Heart left ventricle (tissue), 16 donors: Measurements from ENCODE around the gene KAT8. TPM values are rescaled to one million over a fixed set of nuclear protein-coding genes. Genes with fewer than 3 reads are reported as not detected.

ENCODE experiments used
- ATAC-seq, 4 donors: fragments of 200-7000 bp; cut with Tn5 transposase; one replicate each; pipeline ENCODE4 v1.9.1; 2020 to 2022; ENCODE audit warnings: moderate library complexity in 4 of 4, mild to moderate bottlenecking in 3 of 4, moderate number of reproducible peaks in 1 of 4
- DNase-seq, 5 donors: peaks; one replicate each; pipeline ENCODE4 v3.0.0-alpha.2; 2020
- H3K27ac ChIP-seq, 12 donors: fragments of 200-600 bp; sonication (generic) in 4 of 12; one replicate each; pipeline versions ENCODE4 v1.5.0 to v1.8.0; 2016 to 2022; ENCODE audit warnings: mild to moderate bottlenecking in 2 of 12
- H3K27me3 ChIP-seq, 9 donors: fragments of 200-600 bp; sonication (generic) in 2 of 9; one replicate each; pipeline versions ENCODE4 v1.5.1 to v1.8.0; 2016 to 2022; ENCODE audit warnings: mild to moderate bottlenecking in 3 of 9
- H3K36me3 ChIP-seq, 9 donors: fragments of 200-600 bp; sonication (generic) in 2 of 9; one replicate each; pipeline versions ENCODE4 v1.5.0 to v1.8.0; 2018 to 2022; ENCODE audit warnings: mild to moderate bottlenecking in 2 of 9
- H3K4me1 ChIP-seq, 12 donors: fragments of 200-600 bp; sonication (generic) in 4 of 12; one replicate each; pipeline versions ENCODE4 v1.5.0 to v1.8.0; 2016 to 2022; ENCODE audit warnings: mild to moderate bottlenecking in 3 of 12
- H3K4me3 ChIP-seq, 12 donors: fragments of 200-600 bp; sonication (generic) in 4 of 12; one replicate each; pipeline versions ENCODE4 v1.5.0 to v1.8.0; 2017 to 2022; ENCODE audit warnings: mild to moderate bottlenecking in 9 of 12, moderate library complexity in 4 of 12
- H3K9me3 ChIP-seq, 12 donors: fragments of 200-600 bp; sonication (generic) in 4 of 12; one replicate each; pipeline versions ENCODE4 v1.5.0 to v1.8.0; 2016 to 2022; ENCODE audit warnings: mild to moderate bottlenecking in 1 of 12
- CTCF ChIP-seq, 12 donors: fragments of 200-600 bp; sonication (generic) in 4 of 12; IDR thresholded peaks; one replicate each; pipeline versions ENCODE4 v1.5.0 to v1.8.0; 2018 to 2022; ENCODE audit warnings: antibody characterized with exemption in 12 of 12, mild to moderate bottlenecking in 5 of 12
- POLR2A ChIP-seq, 2 donors: fragments of 450-650 bp; IDR thresholded peaks; one replicate each; pipeline ENCODE4 v1.6.1; 2017; ENCODE audit warnings: antibody characterized with exemption in 2 of 2, mild to moderate bottlenecking in 2 of 2, moderate library complexity in 2 of 2
- WGBS, 4 donors: extraction: QIAGEN DNeasy Blood & Tissue Kit in 2 of 4; methylation state at CpG; one replicate each; pipeline versions ENCODE4 v1.1.5 to v1.1.7; 2013 to 2018; 5-methylcytosine and 5-hydroxymethylcytosine counted together
- intact Hi-C, 10 donors: fragments of 100-400 bp; cut with DNase I; formaldehyde crosslinking; loops; one replicate each; pipeline versions ENCODE4 v1.11.1 to v1.14.2; 2022
- polyA plus RNA-seq, 2 donors: library from polyadenylated mRNA; stranded (reverse); fragments of 200-250 nt; gene quantifications; one replicate each; pipeline ENCODE4 v1.2.3, GENCODE V29; 2013
- total RNA-seq, 9 donors: library from RNA; depleted of rRNA in 2 of 9; stranded (reverse); fragments of >200 nt in 2 of 9; fragmentation: NEBNext Ultra II Directional in 3 of 9; extraction: Animal tissue kit (Norgen Biotek cat#: 25700) in 3 of 9; gene quantifications; one replicate each; pipeline versions ENCODE4 v1.1.0 to v1.2.4, GENCODE V29; 2016 to 2023
- donor health status: ischemic (EF 13 %, LVEDD 7.1; RV severe dilation, severe dysfunction).
- donor health status: healthy with polysubstance abuse.
- donor health status: DM: no; HTN: yes; CAD: no.
- donor health status: DM: no; HTN: no; CAD: no.
- donor health status: ischemic (EF 25% LVEDD 6.9; RV normal size, moderate dysfunction).
- donor health status: ischemic (EF 25% LVEDD 5.7; RV mildly dilated, moderate dysfunction).
- donor health status: healthy.
- donor health status: DM: yes; HTN: yes; CAD: no.
- donor health status: ischemic (EF 35%, LVEDD 5.7; RV mildly dilated, moderate dysfunction).
- donor health status: nonischemic (EF 11% LVEDD 7.7; RV severe dilation, severe dysfunction).
- donor health status: DM: yes; HTN: yes; CAD: no.
- donor health status: PGD.
- donor health status: ischemic (EF 29% LVEDD 5.4; RV normal size, mild dysfunction).
- donor health status: nonischemic (EF 23%, LVEDD 6.1; RV moderate dilation, normal function).

Gene KAT8
- total and polyA plus RNA-seq, 11 donors = 52.8 to 83.2 (median 64.7) TPM

GRCh38 chr16:31130899-31131298 is 13.4 kb downstream of the KAT8 start:
- DNase-seq = no peak
- Histone ChIP-seq H3K9me3 (no peaks in the 10 kb centered on the region), H3K27me3 (no peaks in the 10 kb centered on the region), H3K36me3 (peaks cover 6 to 63% (median 57%) of the 10 kb centered on the region in 9 donors), H3K4me1 (peaks cover 0 to 60% (median 17%) of the 10 kb centered on the region in 12 donors), H3K4me3 (no peak overlapping the region), H3K27ac (no peak overlapping the region)
- ATAC-seq = no peak
- intact Hi-C loops = no loop called here
- TF ChIP-seq POLR2A (IDR thresholded peaks at IDR 0.05) = no peak
- TF ChIP-seq CTCF (IDR thresholded peaks at IDR 0.05) = no peak
- 68 to 90% (median 80%) methylated on average over 4 to 6 of the region's 6 CpGs for WGBS, 4 donors

GRCh38 chr16:31131416-31131815 is 14.0 kb downstream of the KAT8 start:
- no peak overlapping the region for H3K4me3 ChIP-seq
- WGBS, 4 donors = 90 to 95% (median 91%) methylated on average over 8 to 11 of the region's 11 CpGs
- H3K36me3 ChIP-seq = peaks cover 6 to 59% (median 57%) of the 10 kb centered on the region in 9 donors
- DNase-seq (no peak), ATAC-seq (no peak)
- intact Hi-C loops = no loop called here
- TF ChIP-seq CTCF (IDR thresholded peaks at IDR 0.05) (no peak), POLR2A (IDR thresholded peaks at IDR 0.05) (no peak)
- no peaks in the 10 kb centered on the region for H3K9me3 ChIP-seq
- peaks cover 0 to 60% (median 17%) of the 10 kb centered on the region in 12 donors for H3K4me1 ChIP-seq
- no peaks in the 10 kb centered on the region for H3K27me3 ChIP-seq
- no peak overlapping the region for H3K27ac ChIP-seq

- DNase-seq = no peak
- Histone ChIP-seq H3K4me3 (no peak overlapping the region), H3K27me3 (no peaks in the 10 kb centered on the region), H3K27ac (no peak overlapping the region), H3K9me3 (no peaks in the 10 kb centered on the region), H3K4me1 (peaks cover 0 to 60% (median 17%) of the 10 kb centered on the region in 12 donors), H3K36me3 (peaks cover 6 to 58% (median 54%) of the 10 kb centered on the region in 9 donors)
- no peak for ATAC-seq
- 80 to 92% (median 88%) methylated on average over 2 to 5 of the region's 5 CpGs for WGBS, 4 donors
- intact Hi-C loops = no loop called here
- TF ChIP-seq POLR2A (IDR thresholded peaks at IDR 0.05) (no peak), CTCF (IDR thresholded peaks at IDR 0.05) (no peak)
Measured at GRCh38 chr16:31131841-31132271, 14.4 kb downstream of the KAT8 start.

GRCh38 chr16:31132303-31132979 is 15.0 kb downstream of the KAT8 start:
- WGBS, 4 donors = 89 to 96% (median 92%) methylated on average over 8 to 20 of the region's 20 CpGs
- no peaks in the 10 kb centered on the region for H3K9me3 ChIP-seq
- intact Hi-C loops = no loop called here
- H3K36me3 ChIP-seq = peaks cover 6 to 52% (median 48%) of the 10 kb centered on the region in 9 donors
- ATAC-seq (no peak), DNase-seq (no peak)
- no peaks in the 10 kb centered on the region for H3K27me3 ChIP-seq
- H3K4me3 ChIP-seq = no peak overlapping the region
- H3K27ac ChIP-seq = no peak overlapping the region
- TF ChIP-seq CTCF (IDR thresholded peaks at IDR 0.05) (no peak), POLR2A (IDR thresholded peaks at IDR 0.05) (no peak)
- H3K4me1 ChIP-seq = peaks cover 0 to 54% (median 17%) of the 10 kb centered on the region in 12 donors
